ENCODE measurements around the gene NSUN2.
"Not testable (repeated sequence)": the region's sequence is repeated elsewhere in the genome, so short reads cannot be mapped to it uniquely, and the experiment has no call there.

The NSUN2 gene

DNA sequence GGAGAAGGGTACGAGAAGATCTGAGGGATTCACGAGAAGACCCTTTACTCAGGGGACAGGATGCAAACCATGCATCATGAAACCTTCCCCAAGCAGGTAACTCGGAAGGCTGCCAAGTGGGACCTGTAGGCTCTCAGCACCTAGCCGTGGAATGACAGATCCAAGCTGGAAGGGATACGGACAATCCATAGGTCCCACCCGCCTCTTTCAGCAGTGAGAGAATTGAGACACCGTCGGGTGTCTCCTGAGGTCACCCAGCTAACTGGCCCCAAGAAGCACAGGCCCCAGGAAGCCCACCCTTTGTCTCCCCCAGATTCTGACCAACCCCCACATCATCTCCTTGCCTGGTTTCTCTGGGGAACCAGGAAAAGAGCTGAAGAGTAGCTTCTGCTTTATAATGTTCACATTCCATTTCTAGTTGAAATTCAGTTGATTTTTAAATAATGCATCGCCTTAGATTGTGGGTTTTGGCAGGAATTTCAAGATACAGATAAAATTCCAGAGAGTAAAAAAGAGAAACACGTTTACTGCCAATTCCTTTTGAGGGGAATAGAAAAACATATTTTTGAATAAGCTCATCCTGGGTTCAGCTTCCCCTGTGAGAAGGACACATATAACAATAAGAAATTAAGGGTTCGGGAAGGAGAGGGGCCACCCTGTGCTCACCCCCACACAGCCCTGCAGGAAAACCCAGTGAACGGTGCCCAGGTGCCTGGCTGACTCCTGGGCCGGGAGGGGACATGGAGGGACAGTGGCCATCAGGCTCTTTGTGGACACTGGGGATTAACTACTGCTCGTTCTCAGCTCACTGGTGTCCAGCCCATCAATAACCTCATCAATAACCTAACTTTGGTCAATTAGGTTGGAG is 51.1 kb downstream of the NSUN2 start:
- no peak for DNase-seq

DNA sequence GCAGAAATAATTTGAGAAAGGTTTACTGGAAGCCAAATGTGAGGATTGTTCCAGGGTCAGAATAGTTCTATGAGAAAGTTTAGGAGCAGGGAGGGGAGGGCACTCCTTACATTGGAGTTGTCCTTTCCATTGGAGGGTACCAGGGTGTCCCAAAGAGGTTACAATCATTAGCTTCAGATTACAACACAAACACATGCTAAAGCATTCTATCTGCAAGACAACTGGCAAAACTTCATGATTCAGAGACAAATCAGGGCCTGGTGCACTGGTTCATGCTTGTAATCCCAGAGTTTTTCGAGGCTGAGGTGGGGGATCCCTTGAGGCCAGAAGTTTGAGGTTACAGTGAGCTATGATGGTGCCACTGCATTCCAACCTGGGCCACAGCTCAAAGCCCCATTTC is 51.8 kb downstream of the NSUN2 start:
- DNase-seq = no peak

DNA sequence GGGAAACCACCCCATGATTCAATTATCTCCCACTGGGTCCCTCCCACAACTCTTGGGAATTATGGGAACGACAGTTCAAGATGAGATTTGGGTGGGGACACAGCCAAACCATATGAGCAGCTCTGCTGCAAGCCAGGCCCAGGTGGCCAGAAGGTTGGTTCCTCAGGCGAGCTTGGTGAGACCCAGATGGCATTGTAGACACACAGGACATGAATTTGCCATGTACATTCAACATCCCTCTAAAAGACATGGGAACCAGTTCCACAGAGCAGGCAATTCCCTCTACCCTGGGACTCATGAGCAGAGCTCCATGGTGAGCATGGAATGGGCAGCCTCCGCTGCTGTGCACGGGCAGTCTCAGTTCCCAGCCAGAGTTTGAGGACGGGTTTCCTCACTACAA is 53.3 kb downstream of the NSUN2 start:
- DNase-seq = no peak

DNA sequence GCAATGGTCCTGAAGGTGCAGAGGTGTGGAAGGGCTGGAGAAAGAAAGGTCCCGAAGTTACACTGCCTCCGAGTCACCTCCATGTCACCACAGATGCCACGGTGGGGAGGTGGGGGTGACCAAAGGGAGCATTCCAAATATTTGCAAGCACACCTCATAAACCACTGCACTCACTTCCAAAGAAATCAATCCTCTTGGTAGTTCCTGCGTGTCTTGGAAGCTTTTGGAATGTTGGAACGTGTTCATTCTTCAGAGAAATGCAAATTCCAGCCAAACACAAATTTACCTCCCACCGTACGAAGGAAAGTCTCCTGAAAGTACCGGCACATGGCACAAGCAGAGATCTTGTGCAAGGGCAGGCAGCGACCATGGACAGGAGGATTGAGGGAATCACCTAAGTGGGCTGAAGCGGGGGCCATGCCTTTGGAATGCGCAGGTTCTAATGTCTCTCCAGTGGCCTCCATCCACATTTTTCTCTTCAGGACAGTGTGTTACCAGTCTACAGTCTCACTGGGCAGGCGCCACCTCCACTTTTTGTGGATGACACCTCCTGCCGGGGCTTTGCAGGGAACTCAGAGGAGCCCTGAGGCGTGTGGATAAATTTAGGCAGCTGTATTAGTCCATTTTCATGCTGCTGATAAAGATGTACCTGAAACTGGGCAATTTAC is 54.0 kb downstream of the NSUN2 start:
- DNase-seq = no peak

DNA sequence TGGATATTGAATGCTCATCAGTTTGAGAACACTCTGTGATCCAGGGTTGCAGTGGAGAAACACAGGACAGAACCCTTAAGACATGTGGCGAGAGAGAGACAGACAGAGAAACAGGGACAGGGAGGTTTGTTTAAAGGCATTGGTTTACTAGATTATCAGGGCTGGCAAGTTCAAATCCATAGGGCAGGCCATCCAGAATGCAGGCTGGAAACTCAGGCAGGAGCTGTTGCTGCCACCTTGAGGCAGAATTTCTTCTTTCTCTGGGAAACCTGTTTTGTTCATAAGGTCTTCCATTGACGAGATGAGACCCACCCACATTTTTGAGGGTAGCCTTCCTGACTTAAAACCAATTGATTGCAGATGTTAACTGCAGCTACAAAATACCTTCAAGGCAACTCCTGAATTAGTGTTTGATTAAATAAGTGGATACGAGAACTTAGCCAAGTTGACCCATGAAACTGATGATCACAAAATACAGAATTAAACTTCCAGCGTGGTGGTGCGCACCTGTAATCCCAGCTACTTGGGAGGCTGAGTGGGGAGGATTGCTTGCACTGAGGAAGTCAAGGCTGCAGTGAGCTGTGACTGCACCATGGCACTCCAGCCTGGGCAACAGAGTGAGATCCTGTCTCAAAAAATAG is 55.9 kb downstream of the NSUN2 start:
- no peak for DNase-seq

DNA sequence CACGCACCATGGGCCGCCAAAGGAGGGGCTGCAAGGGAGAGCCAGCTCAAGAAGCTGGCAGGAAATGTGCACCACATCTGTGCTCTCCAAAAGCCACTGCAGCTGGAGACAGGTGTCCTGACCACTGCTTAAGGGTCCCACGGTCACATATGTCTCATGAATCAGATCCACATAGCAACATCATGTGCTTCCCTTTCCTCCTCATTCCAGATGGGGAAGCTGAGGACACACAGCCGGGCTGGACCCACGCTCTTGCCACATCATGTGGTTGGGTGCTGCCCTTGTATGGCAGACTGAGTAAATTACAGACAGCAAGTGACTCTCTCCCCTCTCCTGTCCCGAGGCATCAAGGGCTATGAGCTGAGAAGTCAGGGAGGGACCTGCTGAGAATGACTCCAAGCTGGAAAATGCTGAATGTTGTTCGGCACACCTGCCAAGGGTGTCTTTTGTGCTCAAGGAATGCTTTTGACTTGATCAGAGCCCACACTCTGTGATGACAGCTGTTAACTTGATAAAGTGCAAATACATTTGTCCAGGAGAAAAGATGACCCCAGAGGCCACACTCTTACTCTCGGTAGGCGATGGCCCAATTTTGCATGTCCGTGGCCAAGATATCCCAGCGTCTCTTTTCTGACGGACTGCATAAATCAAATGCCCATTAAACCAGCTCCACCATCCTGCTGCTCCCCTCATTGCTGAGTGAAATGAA is 58.2 kb downstream of the NSUN2 start:
- no peak for DNase-seq

DNA sequence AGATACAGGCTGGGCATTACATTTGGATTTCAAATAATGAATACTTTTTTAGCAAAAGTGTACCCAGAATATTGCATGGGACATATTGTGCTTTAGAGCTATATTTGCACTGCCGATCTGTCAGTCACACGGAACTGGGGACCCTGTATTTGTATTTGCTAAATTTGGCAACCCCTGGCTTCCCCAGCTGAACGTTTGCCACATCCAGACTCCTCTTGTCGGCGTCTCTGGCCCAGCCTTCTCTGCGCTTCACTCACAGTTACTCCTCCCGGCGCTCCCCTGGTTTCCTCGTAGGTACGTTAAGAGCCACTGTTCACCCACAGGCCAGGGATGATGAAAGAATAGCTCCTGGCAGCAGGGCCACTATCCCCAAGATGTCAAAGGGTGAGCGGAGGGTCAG is 58.7 kb downstream of the NSUN2 start:
- no peak for DNase-seq

DNA sequence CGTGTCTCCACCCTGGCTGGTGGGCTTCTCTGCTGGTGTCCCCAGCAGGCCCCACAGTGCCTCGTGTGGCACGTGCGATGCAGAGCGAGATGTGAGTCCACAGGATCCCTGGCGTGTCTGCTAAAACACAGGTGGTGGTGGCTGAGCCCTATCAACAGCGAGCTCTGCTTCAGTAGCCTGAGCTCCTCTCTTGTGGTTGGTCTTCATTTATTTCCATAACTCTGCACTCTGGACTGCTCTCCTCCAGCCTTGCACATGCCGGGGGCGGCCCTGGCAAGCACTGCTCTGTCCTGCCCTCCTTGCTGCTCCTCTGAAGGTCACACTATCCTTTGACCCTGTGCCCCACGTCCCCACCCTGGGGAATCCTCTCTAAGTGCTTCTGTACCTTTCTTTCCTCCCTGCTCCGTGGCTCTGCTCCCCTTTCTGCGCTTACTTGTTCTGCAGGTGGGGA is 59.2 kb downstream of the NSUN2 start:
- no peak for DNase-seq

DNA sequence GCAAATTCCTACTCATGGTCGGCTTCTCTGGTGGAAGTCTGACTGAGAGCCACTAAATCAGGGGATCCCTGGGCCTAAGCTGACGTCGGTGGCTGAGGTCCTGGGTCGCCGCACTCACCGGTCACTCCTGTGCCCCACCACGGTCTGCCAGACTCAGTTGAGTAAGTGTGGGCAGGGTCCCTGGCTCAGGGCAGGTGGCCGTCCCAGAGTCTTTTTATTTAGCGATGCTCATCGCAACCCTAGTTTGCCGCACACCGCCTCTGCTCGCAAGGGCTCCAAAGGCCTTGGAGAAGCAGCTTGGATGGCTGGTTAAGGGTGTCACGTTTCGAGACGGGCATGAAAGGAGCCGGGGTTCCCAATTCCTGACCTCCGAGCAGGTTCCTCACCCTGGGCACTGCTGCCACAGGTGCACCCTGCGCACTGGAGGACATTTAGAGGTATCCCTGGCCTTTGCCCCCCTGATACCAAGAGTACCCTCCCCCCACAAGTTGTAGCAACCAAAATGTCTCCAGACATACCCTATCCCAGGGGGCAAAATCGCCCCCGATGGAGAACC is 59.9 kb downstream of the NSUN2 start:
- DNase-seq = no peak

DNA sequence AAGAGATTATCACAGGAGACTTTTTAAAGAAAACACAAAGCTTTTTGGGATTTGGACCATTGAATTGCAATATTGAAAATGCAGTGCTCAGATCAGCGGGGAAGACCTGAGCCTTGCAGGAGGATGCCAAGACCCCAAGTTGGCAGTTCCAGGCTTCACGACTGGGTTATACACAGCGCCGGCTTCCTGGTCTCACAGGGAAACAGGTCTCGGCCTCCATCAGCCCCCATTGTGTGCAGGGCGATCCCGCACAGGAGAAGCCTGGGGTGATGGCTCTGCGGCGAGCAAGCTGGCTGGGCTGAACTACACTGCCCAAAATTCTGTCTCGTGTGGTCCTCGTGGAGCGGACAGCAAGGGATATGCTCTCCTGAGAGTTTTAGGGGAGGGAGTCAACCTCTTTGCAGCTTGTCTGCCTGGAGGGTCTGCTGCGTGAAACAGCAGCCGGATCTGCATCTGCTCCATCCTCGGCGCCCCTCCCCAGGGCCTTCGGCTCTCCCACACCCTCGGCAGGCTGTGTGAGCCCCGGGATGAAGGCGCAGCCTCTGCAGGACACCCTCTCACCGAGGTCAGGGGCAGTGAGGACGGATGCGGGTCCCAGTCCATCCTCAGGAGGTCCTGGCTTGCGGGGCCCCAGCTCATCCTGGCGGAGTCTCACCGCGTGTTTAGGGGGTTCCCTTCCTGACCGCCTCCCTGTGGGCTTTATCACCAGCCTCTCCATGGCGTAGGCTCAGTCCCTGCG is 60.6 kb downstream of the NSUN2 start:
- no peak for DNase-seq

DNA sequence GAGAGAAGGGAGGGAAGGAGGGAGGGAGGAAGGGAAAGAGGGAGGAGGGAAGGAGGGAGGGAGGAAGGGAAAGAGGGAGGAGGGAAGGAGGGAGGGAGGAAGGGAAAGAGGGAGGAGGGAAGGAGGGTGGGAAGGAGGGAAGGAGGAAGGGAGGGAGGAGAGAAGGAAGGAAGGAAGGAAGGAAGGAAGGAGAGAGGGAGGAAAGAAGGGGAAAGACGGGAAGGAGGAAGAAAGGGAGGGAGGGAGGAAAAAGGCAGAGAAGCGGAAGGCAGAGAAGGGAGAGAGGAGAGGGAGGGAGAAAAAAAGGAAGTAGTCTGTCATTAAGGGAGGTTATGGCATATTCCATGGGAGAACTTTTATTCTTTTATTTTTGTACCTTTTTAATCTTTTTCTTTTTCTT is 61.2 kb downstream of the NSUN2 start:
- DNase-seq = not testable (repeated sequence)

DNA sequence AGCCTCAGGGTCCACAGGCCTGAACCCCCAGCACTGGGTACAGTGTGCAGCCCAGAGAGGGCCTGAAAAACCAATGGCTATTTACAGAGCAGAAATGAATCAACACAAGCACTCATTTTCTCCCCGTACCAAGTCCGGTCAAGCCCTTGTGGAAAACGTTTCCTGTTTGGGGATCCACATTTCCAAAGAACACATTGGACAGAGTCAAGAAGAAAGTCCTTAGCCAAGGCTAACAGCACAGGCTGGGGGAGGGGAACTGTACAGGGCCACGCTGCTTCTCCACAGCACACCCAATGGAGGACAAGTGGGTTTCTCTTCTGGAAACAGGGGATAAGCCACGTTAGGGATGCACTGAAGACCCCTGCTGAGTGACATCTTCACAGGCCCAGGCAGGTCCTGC is 62.3 kb downstream of the NSUN2 start:
- DNase-seq = no peak

DNA sequence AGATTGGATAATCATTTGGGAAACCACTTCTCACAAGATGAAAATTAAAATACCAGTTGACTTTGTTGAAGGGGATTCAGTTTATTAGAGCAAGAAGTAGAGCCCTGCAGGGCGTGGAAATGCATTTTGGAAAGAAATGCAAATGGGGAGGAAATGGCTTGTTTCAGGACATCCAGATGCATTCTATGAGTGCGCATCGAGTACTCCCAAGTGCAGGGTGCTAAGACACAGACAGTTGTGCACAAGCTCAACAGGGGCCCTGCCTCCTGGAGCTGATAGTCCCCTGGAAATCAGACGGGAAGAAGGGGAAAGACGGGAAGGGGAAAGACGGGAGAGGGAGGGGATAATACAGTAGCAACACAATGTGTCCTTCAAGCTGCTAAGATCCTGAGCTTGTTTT is 64.0 kb downstream of the NSUN2 start:
- DNase-seq = no peak

DNA sequence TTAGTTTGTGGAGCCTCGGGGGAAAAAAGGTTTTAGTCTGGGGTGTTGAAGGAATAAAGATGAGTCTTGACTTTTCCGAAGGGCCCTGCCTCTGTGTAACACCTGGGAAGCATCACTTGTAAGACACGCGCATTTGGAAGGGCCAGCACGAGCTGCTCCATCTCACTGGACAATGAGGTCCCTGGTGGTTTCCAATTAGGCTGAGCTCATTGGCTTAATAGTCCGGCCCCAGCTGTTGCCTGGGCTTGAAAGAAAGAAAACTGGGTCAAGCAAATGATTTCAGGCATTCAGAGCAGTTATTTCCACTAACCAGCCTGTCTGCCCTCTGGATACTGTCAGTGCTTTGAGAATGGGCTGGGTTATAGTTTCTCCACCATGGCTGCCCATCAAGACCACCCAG is 64.5 kb downstream of the NSUN2 start:
- no peak for DNase-seq

DNA sequence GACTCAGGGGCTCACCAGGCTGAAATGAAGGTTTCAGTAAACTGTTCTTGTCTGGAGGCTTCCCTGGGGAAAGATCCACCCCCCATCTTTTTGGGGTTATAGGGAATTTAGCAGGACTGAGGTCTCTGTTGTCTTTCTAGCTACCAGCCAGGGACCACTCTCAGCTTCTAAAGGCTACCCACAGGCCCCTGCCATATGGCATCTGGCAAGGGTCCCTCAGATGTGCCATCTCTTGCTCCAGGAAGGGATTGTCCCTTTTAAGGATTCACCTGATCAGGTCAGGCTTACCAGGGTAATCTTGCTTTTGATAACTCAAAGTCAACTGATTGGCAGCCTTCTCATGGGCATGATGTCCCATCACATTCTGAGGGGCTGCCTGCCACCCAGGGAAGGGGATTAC is 65.0 kb downstream of the NSUN2 start:
- DNase-seq = no peak

DNA sequence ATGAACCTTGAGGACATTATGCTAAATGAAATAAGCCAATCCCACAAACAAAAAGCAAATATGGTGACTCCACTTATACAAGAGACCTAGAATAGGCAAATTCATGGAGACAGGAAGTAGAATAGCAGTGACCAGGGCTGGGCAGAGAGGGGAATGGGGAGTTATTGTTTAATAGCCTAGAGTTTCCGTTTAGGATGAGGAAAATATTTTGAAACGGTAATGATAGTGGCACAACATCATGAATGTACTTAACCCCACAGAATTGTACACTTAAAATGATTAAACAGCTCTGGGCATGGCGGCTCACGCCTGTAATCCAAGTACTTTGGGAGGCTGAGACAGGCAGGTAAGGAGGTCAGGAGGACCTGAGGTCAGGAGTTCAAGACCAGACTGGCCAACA is 65.8 kb downstream of the NSUN2 start:
- DNase-seq = no peak

DNA sequence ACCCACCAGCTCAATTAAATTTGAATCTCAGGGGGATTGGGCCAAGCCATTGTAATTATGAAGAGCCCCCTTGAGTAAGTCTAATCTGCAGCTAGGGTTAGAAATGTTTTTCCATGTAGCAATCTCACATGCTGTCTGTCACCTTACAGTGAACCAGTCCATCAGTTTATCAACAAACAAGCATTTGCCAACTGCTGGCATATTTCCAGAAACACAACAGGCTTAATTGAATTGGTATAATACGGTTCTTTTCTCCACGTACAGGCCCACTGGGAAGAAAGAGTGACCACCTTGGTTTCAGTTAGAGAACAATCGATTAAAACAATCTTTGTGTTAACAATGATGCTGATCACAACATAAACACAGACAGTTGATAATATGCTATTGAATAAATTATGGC is 67.4 kb downstream of the NSUN2 start:
- DNase-seq = no peak

DNA sequence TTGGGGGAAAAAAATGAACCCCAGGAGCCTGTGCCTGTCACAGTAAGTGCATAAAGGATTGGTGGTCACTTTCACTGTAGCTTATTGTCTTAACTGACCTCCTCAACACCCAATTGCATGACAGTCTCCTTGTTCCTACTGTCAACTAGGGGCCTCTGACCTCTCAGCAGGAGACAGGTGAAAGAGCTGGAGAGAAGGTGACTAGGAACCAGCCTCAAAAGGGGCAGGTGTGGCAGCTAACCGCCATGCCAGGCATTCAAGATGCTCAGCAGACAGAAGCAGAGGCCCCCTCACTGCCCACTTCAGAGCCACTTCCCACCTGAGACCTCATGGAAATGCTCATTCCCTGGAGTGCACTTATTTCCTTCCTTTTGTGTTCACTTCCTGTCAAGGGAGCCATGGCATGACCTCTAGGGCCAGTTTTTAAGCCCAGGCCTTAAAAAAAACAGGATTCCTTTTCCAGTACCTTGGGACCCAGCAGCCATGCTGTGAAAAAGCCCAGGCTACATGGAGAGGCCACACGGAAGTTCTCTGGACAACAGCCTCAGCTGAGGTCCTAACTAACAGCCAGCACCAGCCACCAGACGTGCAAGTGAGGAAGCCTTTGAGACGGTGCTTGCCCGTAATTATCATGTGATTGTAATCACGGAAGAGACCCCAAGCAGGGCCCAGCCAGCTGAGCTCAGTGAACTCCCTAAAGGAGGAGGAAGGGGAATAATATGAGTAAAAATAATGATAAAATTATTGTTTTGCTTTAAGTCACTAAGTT is 74.9 kb downstream of the NSUN2 start:
- DNase-seq = no peak

DNA sequence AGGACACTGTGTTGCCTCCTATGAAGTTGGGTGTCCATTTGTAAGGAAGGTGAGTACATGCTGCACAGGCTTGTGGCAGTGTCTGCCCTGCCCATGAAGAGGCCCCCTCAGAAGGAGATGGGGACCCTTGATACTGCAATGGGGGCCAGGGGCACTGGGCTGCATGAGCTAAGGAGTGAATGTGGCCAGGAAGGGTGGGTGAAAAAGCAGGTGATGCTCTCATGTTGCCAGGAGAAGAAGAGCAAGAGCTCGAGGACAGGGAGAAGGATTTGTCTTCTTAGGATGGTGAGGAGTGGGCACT is 76.1 kb downstream of the NSUN2 start:
- DNase-seq = no peak

DNA sequence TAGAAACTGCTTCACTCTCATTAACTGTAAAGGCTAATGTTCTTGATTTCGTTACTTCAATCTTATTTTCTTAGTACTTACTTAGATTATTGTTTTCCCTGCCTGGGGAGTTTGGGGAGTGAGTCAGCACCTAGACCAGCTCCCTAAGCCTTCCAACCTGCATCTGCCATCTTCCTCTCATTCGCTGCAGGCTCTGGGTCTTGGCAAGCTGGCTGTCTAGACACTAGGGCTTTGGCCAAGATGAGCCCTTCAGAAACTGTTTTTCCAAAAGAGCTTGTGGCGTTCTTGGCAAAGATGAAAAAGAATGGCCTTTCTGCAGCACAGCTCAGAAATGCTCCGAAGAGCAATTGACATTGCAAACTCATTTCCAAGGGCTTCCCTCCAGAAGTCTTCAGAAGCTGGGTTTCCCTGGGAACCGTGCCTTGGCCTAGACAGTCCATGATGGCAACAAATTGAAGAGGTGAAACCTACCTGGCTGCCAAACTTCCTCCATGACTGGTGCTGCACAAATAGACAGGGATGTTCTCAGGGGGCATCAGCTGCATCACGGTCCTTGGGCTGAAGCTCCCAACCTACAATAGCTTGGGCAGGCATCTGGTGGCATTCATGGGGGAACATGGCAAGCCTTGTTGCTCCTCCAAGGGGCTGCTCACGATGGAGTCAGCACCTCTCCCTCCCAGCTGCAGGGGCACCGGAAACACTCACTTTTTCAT is 76.6 kb downstream of the NSUN2 start:
- DNase-seq = no peak

DNA sequence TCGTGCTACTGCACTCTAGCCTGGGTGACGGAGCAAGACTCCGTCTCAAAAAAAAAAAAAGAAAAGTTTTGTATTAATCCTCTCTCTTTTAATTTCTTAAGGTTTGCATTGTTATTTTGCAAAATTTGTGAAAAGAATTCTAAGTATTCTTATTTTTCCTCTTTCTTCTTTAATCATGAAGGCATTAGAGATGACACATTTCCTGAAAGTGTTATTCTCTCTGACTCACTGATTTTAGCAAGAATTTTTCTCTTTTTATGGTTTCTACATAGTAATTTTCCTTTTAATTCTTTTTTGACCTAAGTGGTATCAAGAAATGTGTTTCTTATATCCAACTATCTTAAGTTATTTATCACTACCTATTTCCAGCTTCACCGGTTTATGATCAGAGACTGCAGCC is 78.0 kb downstream of the NSUN2 start:
- DNase-seq = no peak

Data from activated gamma-delta T cell treated with Interleukin-2 at 50 U/mL for 16 hours (primary cell).